ENCODE measurements around the gene MYRIP.

GRCh38 chr3:40243056-40243455 is 433.6 kb downstream of the MYRIP start:
- TF ChIP-seq CTCF (IDR thresholded peaks at IDR 0.05) (no peak), POLR2A (IDR thresholded peaks at IDR 0.05) (no peak)
